ENCODE data around the gene SIL1.
A peak's percentile ranks its signal among the peaks of the same experiment; 100 is the strongest.
"Not testable (repeated sequence)": the region's sequence is repeated elsewhere in the genome, so short reads cannot be mapped to it uniquely, and the experiment has no call there.

SIL1 gene

DNA sequence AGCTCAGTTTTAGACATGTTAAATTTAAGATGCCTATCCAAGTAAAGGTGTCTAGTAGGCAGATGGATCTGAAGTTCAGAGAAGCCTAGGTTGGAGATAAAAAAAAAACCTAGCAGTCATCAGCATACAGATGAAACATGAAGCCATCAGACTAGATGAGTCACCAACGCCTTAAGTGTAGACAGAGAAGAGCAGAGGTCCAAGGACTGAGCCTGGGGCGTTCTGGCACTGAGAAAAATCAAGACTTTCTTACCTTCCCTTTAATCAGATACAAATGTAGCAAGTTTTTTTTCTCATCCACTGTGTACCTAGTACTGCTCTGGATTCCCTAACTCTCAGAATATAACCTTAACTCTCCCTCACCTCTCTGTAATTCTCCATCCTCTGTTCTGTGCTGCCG is 97.3 kb downstream of the SIL1 start:
- DNase-seq, result no peak

DNA sequence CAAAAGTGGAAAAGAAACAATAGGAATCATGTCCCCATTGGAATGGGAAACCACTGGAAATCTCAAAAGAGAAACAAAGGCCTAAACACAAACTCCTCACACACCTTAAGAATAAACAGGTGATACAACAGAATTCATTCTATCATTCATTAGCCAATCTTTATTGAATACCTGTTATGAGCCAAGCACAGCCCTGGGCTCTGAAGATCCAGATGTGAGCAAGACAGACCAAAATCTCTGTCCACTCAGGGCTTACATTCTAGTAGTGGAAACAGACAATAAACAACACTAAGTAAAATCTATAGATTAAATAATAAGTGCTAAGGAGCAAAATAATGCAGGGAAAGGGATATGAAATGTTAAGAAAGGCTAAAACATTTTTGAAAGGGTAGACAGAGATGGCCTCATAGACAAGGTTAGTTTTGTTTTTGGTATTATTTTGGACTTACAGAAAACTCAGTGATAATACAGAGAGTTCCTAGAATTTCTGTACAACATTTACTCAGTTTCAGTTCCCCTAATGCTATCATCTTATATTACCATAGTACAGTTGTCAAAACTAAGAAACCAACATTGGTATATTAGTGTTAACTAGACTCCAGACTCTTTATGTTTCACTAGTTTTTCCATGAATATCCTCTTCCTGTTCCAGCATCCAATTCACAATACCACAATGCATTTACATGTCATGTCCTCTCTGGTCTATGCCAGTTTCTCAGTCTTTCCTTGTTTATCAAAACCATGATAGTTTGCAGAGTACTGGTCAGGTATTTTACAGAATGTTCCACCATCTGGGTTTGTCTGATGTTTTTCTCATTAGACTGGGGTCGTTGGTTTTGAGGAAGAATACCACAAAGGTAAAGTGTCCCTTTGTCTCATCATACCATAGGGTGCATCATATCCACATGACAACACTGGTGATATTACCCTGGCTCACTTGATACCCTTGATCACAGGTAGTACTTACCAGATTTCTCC is 103.7 kb downstream of the SIL1 start:
- DNase-seq, result no peak

DNA sequence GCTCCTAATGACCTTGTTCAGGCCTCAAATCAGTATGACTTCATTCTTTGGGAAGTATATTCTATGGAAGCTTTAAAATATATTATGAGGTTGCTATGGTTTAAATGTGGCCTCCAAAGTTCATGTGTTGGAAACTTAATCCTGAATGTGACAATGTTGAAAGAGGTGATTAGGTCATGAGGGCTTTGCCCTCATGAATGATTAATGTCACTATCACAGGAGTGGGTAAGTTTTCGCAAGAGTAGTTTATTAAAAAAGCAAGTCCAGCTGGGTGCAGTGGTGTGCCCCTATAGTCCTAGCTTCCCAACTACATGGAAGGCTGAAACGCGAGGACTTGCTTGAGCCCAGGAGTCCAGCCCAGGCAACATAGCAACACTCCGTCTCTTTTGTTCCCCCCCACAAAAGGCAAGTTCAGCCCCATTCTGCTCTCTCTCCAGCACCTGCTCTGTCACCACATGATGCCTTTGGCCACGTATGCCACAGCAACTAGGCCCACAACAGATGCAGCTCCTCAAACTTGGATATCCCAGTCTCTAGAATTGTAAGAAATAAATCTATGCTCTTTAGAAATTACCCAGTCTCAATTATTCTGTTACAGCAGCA is 105.3 kb downstream of the SIL1 start:
- DNase-seq, result no peak

DNA sequence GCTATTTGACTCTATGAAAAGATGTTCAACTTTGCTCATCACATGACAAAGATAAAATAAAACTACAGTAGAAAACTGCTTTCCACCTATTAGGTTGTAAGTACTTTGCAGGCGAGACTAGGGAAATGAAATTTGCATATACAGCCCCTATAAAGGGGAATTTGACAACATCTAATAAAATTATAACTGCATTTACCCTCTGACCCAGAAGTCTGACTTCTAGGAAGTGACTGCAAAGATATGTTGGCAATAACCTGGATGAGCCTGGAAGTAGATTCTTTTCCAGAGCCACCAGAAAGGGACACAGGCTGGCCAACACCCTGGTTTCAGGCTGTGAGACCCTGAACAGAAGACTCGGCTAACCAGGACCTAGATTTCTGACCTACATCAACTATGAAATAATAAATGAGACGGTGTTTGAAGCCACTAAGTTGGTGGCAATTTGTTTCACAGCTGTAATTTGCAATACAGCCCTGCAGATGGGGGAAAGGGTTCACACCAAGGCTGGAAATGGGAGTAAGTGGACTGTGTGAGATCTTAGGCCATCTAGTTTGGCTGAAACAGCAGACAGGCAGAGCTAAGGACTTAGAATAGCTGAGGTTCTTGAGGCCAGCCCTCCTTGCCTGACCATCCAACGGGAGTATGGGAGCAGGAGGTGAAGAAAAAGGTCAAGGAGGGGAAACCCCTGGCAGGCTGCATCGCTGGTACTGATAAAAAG is 106.6 kb downstream of the SIL1 start:
- DNase-seq, result no peak

DNA sequence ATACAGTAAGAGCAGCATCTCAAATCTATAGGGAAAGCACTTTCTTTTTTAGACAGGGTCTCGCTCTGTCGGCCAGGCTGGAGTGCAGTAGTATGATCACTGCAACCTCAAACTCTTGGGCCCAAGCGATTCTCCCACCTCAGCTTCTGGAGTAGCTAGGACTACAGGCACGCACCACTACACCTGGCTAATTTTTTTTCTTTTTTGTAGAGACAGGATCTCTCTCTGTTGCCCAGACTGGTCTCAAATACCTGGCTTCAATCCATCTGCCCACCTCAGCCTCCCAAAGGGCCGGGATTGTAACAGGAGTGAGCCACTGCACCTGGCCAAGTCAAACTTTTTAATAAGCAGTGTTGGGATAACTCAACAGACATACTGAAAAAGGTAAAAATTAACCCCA is 107.6 kb downstream of the SIL1 start:
- DNase-seq, result no peak

DNA sequence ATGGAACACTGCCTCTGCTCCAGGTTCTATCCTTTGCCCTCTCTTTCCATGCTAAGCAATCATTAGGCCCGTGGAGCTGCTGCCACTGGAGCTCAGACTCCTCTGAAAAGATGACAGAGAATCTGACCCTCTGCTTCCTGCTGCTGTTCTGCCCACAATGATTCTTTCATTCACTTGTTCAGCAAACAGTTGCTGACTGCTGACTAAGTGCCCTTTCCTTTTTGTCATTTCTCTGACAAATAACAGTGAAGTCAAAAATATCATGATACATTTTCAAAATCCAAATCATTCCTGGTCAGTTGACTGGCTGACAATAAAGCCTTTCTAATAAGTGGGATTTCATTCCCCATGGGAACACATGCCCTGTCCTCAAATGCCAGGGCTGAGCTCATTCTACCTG is 110.1 kb downstream of the SIL1 start:
- DNase-seq, result no peak

DNA sequence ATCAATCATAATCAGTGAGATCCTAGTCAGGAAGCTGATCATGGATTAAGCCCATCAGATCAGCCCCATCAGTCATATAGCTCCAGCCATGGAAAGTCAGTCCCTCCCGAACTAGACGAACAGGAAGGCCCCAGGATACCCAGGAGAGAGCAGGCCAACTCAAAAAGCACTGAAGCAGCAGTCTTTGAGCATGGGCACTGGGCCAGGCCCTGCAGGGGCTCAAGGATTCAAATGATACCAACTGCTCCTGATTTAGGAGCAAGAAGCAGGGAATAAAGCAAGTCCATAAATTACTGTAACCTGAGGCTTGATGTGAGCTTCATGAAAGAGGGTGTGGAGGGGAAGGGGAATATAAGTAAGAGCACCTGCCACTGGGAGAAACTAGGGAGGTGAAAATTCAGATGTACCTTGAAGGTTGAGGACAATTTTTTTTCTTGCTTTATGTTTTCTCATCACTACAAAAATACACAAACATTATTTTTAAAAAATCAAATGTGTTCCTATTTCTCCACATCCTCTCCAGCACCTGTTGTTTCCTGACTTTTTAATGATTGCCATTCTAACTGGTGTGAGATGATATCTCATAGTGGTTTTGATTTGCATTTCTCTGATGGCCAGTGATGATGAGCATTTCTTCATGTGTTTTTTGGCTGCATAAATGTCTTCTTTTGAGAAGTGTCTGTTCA is 115.2 kb downstream of the SIL1 start:
- DNase-seq, result no peak

DNA sequence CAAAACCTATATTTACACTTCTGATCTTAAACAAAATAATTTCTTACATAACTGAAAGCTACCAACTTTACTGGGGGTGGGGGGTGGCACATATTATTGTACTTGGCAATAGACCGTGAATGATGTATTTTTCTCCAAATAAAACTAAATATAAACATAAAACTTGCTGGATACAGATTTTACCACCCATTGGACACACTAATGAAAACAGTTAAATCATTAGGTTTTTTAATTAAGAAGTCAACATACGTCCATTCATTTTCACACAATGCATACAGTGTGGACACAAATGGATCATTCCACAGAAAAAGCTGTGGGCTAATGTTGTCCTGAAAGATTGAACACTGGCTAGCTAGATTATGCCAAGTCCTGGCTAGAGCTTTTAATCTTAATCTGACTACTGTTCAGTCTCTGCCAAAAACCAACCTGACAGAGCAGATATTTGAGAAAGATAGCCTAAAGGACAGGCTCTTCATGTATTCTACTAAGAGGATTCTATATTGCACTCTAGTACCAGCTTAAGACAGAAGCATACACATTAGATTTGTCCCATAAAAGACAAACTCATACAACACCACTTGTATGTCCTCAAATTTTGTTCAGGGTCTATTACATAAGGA is 118.1 kb downstream of the SIL1 start:
- no peak for DNase-seq

DNA sequence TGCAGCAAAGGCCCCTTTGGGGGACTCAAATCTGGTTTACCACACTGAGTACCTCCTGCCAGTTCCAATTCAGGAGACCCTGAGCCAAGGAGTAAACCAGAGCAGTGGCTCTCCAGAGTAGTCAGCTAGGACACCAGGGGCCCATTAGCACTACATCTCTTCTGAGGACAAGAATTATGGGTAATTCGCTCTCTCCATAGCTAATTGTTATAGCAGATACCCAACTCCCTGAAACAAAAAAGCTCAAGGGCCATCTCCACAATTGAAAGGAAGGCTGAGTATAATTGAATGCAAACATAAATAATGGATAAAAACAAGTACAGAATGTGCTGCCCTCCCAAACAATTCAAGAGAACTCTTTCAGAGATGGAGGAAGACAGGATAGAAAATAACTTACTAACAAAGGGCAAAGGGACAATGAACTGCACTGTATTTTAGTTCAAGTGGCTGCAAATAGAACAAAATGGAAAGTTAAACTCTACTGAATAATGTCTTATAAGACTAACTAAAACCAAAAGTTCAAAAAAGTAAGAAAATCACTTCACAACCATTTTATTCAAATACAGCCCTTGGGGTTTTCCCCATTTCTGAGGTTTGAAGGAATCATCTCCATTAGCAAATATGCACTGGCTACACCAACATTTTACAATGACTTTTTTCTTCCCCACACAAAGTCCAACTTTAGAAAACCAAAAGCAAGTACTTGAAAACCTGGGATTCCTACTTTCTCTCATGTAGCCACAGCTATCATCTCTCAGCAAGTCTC is 118.8 kb downstream of the SIL1 start:
- DNase-seq, result no peak

DNA sequence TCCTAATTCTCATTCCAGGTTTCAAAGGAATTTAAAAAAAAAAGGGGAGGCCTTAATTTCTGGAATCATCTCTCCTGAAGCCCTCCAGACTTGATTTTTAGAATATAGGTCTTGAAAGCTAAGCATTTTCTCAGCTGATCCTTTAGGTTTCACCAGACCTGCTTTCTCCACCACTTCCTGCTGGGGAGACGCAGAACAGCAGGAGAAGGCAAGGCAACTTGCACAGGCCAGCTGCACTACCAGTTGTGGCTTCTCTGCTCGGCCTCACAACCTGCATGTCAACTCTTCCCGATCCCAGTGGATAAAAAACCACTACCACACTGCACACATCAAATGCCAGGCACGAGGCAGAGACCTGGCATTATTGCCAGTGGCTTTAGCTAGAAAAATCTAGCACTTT is 119.8 kb downstream of the SIL1 start:
- DNase-seq, result peak in 1 of 2 experiments; percentile 12

DNA sequence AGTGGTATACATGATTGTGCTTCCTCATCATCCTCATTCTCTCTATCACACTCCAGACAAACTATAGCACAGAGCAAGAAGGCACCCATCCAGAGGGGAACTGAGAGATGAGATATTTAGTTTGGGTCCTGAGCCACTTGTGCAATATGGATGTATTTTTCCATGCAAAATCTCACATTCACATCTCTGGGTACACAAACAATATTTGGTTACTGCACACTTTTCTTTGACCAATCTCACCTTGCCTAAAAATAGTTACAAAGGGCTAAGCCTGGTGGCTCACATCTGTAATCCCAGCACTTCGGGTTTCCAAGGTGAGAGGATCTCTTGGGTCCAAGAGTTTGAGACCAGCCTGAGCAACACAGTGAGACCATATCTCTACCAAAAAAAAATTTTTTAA is 120.3 kb downstream of the SIL1 start:
- no peak for DNase-seq

DNA sequence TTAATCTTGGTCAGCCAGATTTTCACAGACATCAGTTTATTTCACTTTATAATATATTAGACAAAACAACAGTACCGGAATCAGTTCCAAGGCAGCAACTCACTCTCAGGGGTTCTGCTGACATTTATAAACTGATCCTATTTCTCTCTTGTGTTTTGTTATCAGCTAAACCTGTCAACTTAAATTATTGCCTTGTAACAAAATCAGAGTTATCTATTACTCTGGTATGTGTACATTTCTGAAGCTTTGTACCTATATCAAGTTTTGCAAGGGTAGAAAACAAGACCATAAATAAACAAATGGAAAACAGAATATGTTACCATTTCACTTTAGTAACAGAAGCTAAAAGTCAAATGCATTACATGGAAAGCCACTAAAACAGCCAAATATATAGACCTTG is 122.1 kb downstream of the SIL1 start:
- no peak for DNase-seq

DNA sequence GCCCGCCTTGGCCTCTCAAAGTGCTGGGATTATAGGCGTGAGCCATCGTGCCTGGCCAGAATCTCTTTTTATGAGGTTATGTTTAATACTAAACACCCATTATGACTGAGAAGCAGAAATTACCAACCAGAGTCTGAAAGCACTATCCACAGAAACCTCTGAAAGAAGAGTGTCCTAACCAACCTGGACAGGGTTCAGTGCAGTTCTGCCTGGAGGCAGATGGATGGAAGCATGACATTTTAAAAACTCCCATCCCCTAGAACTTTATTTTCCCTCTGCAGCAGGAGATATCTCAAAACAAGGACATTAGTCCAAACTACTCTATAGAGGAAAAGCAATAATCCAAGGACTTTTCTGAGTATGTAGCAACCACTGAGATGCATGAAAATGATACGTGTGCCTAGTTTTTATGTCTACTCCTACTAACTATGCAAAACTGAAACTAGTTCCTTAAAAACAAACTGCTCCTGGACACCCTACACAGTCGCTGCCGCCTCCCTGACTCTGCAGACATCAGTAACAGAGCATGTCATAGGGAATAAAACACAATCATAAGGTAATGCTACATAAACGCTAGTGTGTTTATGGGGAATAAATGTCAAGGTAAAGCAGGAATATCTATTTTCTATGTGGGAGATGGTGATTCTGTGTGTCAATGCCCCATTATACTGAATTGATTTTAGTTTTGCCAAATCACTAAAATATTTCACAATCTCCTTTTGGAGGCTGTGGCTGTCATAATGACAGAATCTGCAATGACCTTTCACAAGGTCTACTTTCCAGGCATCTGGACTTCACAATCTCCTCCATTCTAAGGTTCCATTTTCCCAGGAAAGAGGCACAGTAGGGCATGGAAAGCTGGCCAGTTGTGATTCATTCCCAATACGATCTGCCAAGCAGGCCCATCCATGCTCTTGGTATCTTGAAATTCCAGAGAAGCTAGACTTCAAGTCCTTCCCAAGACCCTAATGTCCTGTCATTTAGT is 122.8 kb downstream of the SIL1 start:
- peak; percentile 29 to 30 for DNase-seq

DNA sequence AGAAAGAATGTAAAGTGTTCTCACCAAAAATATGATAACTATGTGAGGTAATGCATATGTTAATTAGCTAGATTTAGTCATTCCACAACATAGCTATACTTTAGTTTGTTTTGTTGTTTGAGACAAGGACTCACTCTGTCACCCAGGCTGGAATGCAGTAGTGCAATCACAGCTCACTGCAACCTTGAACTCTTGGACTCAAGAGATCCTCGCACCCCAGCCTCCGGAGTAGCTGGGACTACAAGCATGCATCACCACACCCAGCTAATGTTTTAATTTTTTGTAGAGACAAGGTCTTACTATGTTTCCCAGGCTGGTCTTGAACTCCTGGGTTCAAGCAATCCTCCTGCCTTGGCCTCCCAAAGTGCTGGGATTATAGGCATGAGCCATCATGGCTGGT is 124.2 kb downstream of the SIL1 start:
- not testable (repeated sequence) for DNase-seq

DNA sequence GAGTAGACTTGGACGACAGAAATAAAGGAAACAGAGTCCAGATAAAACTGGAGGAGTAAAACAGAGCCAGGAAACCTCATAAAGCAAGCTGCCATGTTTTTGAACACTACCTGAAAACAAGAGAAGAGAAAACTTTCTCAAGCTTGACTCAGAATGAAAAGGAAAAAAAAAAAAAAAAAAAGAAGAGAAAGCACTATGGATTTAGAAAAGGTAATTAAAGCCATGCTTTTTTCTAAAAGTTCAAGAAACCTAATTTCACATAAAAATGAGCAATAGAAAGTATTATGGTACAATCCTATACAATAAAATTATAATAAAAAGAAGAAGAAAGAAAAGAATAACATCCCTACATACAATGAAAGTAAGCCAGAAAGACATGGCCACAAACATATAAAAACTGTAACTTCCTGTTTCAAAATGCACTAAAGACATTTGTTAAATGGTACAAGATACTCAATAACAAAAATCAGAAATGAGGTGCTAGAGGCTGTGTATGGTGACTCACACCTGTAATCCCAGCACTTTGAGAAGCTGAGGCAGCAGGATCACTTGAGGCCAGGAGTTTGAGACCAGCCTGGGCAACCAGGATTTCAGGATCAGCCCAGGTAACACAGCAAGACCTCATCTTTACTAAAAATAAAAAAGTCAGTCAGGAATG is 129.5 kb downstream of the SIL1 start:
- DNase-seq, result no peak

DNA sequence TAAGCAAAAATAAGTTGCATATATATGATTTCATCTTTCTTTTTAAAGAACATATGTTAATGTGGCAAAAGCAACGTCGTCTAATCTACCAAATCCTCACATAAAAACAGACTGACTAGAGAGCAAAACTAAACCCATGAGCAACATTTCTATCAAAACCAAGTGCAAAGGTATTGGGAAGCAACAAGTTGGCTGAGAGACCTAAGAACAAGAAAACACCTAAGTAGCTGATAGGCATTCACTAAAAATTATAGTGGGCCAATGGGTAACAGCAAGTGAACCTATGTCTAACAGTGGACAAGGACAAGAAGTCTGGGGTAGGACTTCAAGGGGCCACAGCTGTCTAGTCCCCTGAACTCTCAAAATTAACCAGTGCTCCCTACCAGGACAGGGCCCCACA is 130.1 kb downstream of the SIL1 start:
- DNase-seq, result no peak

DNA sequence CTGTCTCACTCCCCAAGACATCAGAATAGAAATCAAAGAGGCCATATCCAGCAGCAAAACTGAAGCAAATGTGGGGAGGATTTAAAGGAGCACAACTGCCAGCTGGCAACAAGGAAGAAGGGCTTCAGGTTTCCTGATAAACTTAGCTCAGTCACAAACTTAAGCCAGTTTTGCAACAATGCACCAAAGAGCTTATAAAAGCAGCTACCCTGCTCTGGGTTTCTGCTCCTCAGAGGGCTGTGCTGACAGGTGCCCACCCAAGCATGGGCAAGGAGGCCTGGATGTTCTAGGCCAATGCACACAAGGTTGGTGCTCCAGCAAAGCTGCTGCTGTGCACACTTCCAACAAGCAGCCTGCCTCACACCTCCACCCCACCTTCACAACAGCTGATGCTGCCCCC is 132.9 kb downstream of the SIL1 start:
- no peak for DNase-seq

DNA sequence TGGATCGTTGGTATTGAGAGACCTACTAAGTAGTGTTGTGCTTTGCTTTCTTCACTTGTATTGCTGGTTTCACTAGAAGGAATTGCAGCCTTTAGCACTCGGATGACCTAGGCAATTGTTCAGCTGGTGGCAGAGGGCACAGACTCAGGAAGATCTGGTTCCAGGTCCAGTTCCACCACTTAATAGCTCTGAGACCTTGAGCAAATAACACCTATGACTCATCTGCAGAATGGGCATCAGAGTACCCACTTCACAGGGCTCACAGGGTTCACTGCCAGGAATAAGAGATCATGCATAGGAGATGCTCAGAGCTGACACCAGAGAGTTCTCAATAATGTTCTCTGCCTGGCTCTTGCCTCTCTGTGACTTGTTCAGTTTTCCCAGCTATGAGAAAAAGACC is 133.6 kb downstream of the SIL1 start:
- DNase-seq, result no peak

DNA sequence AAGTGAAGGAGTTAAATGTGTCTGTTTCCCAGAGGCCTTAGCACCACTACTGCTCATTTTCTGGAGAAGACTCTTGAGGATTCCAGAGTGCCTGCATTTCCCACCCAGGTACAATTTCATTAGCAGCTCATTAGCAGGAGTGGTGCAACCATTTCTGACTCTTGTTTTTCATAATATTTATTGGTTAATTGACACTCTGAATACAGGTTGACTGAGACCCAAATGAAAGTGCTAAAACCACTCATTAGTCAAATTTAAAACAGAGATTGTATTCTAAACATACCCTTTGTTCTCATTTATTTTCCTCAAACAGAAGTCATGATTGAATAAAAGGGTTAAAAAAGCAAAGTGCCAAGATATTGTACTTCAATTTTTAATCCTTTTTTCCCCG is 134.5 kb downstream of the SIL1 start:
- no peak for DNase-seq

Measured in AML-193 (cell line).